GM21423 (cell line): ENCODE results near the gene TMEM109.

Experiments used
- ATAC-seq: cut with Tn5 transposase; IDR thresholded peaks from one replicate; pipeline ENCODE4 v1.9.1; 2021; ENCODE audit warnings: mild to moderate bottlenecking, moderate library complexity; ENCODE audit not compliant: unreplicated experiment

Gene TMEM109

DNA sequence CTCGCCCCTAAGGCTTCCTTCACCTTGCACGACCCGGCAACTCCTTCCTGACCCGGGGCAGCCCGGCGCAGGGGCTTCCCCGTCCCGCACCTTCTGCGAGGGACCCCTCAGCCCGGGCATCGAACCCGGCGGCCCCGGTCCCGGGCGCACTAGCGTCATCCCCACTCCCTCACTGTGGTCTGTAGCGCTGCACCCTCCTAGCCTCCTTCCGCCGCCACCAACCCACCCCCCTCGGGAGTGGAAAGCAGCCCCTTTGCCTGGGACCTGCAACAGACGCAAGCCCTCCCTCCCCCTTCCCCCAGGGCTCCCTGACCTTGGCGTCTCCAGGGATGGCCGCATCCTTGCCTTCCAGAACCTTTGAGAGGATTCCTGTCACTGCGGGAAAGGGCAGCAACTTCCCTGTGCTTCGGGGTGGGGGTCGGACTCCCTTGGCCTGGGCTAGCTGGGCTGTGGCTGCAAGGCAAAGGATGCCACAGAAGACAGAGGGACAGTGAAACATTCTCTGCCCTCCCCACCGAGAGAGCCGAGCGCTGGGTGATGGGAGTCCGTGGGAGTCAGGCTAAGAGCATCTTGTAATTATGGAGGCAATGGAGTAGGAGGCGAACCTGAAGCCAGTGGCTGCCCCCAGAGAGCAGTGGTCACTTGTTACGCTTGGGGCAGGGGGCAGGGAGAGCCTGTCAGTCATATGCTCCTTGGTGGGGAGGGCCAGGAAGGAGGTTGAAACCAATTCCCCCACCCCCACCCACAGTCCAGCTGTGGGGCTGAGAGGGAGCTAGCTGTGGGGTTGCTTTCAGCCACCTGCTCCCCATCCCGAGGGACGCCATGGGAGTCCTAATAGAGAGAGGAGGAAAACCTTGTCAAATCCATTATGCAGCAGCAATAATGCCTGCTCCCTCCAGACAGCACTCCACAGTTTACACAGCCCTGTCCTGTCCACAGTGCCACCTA is 11.2 kb downstream of the TMEM109 start:
- ATAC-seq: no peak

DNA sequence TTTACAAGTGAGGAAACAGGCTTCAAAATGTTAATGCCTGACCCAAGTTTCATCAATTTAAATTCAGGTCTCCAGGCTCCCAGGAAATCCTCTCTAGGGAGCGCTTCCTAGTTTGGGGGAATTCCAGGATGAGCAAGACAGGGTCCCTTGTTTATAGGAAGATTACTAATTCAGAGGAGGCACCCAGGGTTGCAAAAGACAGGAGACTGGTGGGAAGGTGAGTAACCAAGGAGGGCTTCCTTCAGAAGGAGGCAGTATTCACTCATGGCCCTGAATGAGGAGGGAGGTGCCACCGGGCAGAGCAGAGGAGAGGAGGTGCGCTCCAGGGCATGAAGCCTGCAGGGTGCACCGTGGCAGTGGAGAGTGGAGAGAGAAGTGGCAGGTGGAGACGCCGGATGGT is 11.9 kb downstream of the TMEM109 start:
- no peak for ATAC-seq

DNA sequence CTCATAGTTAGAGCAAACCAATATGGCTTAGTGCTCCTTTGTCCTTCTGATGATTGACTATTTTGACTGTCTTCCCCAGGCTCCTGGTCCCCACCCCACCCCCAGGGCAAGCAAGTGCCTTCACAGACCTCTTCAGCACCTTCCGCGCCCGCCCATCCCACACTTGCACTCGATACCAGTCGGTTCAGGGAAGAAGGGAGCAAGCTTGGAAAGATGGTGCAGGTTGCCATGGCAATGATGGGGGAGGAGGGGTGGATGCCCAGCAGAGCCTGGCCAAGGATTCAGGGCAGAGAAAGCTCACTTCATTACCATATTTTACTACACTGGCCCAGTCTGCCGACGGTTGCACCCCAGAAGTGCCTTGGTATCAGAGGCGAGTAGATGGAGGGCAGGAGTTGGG is 12.5 kb downstream of the TMEM109 start:
- ATAC-seq: no peak

DNA sequence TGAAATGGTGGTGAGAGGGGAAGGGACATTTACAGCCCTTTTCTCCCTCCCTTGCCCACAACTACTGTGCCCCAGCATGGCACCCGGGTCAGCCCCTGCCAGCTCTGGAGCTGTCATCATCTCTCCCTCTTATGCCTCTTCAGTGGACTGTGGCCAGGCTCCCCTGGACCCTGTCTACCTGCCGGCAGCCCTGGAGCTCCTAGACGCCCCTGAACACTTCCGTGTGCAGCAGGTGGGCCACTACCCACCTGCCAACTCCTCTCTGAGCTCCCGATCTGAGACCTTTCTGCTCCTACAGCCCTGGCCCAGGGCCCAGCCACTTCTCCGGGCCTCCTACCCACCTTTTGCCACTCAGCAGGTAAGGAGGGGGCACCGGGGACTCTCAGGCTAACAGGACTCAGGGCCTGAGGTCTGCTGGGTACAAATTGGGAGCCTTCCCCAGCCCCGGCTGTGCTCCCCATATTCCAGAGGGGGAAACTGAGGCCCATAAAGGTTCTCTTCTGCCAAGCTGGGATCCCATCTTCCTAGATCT is 13.2 kb downstream of the TMEM109 start:
- no peak for ATAC-seq

DNA sequence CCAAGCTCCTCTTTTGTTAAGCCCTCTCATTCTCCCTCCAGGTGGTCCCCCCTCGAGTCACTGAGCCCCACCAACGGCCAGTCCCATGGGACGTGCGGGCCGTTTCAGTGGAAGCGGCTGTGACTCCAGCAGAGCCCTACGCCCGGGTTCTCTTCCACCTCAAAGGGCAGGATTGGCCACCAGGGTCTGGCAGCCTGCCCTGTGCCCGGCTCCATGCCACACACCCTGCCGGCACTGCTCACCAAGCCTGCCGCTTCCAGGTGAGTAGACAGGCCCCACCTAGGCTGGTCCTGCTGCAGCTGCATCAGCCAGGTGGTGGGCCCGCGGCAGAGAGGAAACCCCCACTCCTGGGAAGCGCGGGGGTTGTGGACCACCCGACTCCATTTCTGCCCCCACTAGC is 13.6 kb downstream of the TMEM109 start:
- no peak for ATAC-seq

DNA sequence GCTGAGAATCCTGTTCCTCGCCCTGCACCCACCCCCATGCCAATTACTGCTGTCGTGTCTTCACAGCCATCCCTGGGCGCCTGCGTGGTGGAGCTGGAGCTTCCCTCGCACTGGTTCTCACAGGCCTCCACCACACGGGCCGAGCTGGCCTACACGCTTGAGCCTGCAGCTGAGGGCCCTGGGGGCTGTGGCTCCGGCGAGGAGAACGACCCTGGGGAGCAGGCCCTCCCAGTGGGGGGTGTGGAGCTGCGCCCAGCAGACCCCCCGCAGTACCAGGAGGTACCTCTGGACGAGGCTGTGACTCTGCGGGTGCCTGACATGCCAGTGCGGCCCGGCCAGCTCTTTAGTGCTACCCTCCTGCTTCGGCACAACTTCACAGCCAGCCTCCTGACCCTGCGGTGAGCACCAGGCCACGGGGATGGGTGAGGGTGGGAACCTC is 14.6 kb downstream of the TMEM109 start:
- ATAC-seq: no peak

DNA sequence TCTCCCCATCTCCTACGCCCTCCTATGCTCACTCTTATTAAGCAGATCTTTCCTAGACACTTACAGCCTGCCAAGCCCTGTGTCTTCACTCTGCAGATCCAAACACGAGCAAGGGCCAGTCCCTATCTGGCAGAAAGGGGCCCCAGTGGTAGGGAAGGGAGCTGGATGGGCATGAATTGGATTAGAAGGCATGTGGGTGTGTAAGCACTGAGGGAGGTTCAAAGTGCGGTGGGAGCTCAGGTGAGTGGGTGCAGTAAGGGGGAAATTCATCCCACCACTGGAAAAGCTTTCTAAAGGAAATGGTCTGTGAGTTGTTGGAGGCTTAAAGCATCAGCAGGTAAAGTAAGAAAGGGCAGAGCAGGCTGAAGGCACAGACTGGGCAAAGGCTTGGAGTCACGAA is 15.8 kb downstream of the TMEM109 start:
- no peak for ATAC-seq

DNA sequence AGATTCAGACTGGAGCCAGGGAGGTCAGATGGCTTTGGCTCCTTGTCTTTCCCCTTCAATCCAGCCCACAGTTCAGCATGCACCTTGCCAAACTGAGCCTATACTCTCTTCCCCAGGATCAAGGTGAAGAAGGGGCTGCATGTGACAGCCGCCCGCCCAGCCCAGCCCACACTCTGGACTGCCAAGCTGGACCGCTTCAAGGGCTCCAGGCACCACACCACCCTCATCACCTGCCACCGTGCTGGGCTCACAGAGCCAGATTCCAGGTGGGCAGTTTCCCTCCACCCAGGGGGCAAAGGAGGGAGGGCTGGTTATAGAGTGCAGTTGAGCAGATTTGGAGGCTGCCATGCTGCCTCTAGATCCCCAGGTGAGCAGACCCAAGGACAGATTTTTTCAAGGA is 16.4 kb downstream of the TMEM109 start:
- no peak for ATAC-seq

DNA sequence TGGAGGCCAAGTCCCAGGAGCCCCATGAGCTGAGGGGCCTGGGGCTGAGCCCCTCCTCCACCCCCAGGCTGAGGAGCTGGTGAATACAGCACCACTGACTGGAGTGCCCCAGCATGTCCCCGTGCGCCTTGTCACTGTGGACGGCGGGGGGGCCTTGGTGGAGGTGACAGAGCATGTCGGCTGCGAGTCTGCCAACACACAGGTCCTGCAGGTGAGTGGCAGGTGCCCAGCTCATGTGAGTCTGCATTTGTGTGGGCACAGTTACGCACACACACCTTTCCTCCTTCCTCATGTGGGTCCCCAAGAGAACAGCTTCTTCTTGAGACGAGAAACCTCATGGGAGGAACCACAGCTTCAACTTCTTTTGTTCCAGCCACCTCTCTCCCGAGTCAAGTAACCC is 18.0 kb downstream of the TMEM109 start:
- ATAC-seq: no peak

DNA sequence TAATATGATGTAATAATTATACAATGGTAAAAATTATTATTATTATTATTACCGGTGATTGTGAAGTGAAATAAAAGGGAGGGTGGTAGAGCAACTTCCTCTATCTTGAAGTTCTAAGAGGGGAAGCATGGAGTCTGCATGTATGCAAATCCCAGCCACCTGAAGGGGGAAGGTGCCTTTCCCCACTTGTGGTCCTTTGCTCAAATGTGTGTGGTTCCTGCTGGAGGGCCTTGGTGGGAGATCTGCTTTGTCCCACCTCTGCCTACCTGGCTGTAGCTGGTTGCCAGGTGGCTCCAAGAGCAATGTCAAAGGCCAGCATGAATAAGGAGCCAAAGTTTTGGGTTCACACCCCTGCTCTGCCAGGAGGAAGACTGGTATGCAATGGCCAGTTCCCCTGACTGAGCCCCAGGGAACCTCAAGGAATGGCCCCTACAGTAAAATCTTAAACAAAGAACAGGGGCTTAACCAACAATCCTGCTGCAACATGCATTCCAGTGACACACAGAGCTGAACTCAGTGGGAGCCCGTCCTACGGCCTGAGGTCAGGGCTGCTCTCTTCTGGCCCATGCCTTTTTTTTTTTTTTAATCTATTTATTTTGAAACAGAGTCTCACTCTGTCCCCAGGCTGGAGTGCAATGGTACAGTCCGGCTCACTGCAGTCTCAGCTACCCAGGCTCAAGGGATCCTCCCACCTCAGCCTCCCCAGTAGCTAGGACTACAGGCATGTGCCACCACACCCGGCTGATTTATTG is 18.8 kb downstream of the TMEM109 start:
- no peak for ATAC-seq

DNA sequence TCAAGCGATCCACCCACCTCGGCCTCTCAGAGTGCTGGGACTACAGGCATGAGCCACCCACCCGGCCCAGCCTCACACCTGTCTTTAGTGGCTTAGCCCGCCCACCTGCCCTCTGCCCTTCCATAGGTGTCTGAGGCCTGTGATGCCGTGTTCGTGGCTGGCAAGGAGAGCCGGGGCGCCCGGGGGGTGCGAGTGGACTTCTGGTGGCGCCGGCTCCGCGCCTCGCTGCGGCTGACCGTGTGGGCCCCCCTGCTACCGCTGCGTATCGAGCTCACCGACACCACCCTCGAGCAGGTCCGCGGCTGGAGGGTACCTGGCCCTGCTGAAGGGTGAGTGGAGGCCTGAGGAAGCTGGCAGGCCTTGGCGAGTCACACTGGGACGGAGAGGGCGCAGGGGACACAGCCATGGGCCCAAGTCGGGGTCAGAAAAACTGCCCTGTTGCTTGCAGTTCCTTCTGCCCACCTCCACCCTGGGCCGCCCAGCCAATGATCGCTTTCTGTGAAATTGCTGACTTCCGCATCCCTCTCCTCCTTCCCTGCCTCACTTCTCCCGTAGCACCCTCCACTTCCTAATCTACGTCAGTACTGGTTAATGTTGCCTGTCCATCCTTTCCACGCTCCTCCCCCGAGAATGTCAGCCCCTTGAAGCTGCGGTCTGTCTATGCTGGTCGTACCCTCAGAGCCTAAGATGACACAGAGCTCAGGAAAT is 19.6 kb downstream of the TMEM109 start:
- ATAC-seq: no peak

DNA sequence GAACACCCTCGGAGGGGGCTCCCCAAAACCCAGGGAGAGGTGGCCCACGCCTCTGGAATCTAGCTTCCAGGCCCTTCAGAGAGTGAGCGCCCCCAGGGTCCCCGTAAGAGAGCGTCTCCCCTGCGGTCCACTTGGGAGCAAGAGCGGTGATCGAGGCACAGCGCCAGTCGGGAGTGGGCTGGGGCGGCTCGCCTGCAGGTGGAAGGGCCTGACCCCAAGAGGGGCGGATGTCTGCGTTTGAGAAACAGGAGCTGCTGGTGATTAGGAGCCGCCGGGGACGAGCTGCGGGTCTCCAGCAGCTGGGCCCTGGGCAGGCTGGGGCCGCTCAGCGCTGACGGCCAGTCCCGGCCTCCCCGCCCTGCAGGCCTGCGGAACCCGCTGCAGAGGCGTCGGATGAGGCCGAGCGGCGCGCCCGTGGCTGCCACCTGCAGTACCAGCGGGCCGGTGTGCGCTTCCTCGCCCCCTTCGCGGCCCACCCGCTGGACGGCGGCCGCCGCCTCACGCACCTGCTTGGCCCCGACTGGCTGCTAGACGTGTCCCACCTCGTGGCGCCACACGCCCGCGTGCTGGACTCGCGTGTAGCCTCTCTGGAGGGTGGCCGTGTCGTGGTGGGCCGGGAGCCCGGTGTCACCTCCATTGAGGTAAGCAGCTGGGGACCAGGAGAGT is 20.3 kb downstream of the TMEM109 start:
- ATAC-seq: no peak

DNA sequence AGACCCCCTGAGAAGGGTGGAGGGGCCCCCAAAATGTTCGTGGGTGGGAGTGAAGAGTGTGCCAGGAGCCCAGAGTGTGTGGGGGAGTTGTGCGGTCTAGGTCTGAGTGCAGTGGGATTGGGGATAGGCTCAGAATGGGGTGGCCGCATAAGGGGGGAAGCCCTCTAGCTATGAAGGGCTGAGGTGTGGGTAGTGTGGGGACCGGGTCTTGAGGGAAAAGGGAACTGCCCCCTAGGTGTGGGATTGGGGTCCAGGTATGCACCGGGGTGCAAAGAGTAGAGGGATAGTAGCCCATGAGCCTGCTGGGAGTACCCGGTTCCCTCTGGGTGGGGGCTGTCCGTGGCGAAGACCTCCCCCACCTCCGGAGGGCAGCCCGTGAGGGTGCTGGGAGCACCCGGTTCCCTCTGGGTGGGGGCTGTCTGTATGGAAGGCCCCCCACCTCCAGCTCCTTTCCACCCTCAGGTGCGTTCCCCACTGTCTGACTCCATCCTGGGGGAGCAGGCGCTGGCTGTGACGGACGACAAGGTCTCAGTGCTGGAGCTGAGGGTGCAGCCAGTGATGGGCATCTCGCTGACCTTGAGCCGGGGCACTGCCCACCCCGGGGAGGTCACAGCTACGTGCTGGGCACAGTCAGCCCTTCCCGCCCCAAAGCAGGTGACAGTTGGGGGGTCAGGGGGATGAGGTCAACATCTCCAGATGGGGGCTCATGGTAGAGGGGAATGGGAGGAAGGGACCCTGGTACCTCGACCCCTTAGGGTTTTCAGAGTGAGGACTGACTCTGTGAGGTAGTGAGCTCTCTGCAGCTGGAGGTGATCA is 21.0 kb downstream of the TMEM109 start:
- no peak for ATAC-seq

DNA sequence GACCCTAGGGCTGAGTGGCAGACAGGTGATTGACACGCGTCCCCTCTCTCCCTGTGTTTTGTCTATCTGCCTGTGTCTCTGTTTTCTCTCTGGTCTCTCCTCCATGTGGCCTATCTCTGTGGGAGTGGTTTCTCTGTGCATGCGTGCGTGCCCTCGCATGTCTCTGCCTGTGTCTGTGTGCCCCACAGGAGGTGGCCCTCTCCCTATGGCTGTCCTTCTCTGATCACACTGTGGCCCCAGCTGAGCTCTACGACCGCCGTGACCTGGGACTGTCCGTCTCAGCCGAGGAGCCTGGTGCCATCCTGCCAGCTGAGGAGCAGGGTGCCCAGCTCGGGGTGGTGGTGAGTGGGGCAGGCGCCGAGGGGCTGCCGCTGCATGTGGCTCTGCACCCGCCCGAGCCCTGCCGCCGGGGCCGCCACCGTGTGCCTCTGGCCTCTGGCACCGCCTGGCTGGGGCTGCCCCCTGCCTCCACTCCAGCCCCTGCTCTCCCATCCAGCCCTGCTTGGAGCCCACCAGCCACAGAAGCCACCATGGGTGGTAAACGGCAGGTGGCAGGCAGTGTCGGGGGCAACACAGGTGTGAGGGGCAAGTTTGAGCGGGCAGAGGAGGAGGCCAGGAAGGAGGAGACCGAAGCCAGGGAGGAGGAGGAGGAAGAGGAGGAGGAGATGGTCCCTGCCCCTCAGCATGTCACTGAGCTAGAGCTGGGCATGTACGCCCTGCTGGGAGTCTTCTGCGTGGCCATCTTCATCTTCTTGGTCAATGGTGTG is 21.9 kb downstream of the TMEM109 start:
- no peak for ATAC-seq

DNA sequence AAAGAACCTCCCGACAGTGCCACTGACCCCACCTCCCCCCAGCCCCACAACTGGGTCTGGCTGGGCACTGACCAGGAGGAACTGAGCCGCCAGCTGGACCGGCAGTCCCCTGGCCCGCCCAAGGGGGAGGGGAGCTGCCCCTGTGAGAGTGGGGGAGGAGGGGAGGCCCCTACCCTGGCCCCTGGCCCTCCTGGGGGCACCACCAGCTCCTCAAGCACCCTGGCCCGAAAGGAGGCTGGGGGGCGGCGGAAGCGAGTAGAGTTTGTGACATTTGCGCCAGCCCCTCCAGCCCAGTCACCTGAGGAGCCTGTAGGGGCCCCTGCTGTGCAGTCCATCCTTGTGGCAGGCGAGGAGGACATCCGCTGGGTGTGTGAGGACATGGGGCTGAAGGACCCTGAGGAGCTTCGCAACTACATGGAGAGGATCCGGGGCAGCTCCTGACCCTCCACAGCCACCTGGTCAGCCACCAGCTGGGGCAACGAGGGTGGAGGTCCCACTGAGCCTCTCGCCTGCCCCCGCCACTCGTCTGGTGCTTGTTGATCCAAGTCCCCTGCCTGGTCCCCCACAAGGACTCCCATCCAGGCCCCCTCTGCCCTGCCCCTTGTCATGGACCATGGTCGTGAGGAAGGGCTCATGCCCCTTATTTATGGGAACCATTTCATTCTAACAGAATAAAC is 22.6 kb downstream of the TMEM109 start:
- no peak for ATAC-seq

DNA sequence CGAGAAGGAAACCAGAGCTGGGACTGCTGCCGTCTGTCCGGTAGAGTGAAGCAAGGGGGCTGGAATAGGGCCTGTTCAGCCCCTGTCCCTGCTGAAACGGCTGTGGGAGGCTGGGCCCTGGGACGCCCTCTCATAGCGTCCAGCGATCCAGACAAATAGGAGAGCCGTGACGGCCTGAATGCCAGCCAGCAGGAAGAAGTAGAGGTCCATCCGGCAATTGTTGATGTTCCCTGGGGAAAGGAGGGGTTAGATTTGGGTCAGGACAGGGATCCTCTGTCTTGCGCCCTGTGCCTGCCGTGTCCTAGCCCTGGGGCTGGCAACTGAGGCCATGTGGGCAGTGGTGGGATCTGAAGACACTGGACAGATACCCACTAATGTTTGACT is 23.2 kb downstream of the TMEM109 start:
- ATAC-seq: no peak

DNA sequence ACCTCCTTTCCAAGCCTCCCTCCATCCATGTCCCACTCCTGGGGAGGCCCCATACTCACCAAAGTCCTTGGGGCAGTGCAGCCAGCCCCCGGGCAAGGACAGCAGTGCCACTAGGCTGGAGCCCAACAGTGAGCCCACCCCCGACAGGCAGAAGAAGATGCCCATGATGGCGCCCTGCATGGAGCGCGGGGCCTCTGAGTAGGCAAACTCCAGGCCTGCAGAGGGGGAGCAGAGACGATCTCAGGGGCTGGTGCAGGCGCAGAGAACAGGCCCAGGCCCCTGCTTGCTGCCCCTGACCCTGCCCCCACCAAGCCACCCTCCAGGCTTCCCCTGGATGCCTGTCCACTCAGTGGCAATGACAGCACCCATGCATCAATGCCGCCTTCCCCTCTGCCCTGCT is 23.9 kb downstream of the TMEM109 start:
- no peak for ATAC-seq

DNA sequence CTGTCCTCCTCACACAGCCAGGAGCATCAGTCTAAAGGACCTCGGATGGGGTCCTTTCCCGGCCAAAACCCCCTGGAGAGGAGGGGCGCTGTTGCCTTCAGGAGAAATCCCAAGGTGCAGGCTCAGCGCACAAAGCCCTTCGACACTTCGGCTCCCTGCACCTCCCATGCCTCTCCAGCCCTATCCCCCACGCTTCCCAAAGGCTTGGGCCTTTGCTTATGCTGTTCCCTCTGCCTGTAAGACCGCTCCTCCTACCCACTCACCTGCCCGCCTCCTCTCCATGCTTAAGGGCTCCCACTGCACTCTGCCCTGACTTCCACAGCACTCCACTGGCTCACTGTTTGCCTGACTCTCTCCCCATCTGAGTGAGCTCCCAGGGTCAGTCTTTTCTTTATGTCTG is 24.5 kb downstream of the TMEM109 start:
- ATAC-seq: no peak

DNA sequence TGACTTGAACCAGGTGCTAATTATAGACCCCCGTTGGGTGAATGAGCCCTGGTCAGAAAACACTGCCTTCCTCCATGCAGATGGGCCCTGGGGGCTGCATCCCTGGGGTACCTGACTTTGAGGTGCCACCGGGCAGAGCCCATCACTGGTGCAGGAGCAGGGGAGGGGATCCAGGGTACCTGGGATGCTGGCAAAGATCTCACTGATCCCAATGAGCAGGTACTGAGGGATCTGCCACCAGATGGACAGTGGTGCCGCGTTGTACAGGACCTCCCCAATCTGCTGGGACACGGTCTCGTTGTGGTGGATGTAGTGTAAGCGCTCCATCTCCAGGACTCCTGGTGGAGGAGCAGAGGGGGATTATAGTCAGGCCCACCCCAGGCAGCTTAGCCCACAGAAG is 25.3 kb downstream of the TMEM109 start:
- no peak for ATAC-seq
